Fibroblast of lung (primary cell): Measurements from ENCODE around the gene ZNF511. TPM values are rescaled to one million over a fixed set of nuclear protein-coding genes. Genes with fewer than 3 reads are reported as not detected.

ENCODE experiments used
- DNase-seq, 2 donors: peaks; one replicate each; pipeline versions ENCODE4 v3.0.0 to v3.0.0-alpha.2; 2010; ENCODE audit warnings: low read depth in 2 of 2
- H2AFZ ChIP-seq: 2 replicates; pipeline ENCODE4 v1.5.1; 2012; ENCODE audit warnings: low read length, control low read depth, inconsistent platforms
- H3K27ac ChIP-seq: 2 replicates; pipeline ENCODE4 v1.5.1; 2011; ENCODE audit warnings: low read length, control low read depth; ENCODE audit not compliant: insufficient read depth
- H3K27me3 ChIP-seq: 2 replicates; pipeline ENCODE4 v1.5.1; 2011; ENCODE audit warnings: mild to moderate bottlenecking, low read length; ENCODE audit not compliant: control insufficient read depth, insufficient read depth
- H3K36me3 ChIP-seq: 2 replicates; pipeline ENCODE4 v1.5.1; 2011; ENCODE audit warnings: low read length; ENCODE audit not compliant: control insufficient read depth, insufficient read depth
- H3K4me1 ChIP-seq: 2 replicates; pipeline ENCODE4 v1.5.1; 2011; ENCODE audit warnings: low read length; ENCODE audit not compliant: control insufficient read depth, insufficient read depth; ENCODE audit errors: extremely low read depth
- H3K4me2 ChIP-seq: 2 replicates; pipeline ENCODE4 v1.5.1; 2011; ENCODE audit warnings: low read length, control low read depth; ENCODE audit not compliant: insufficient read depth; ENCODE audit errors: extremely low read depth
- H3K4me3 ChIP-seq, 4 experiments: fragments of 200-600 bp in 1 of 4; sonication (generic) in 1 of 4; replicated peaks in 1 of 4; 2 replicates each; pipeline ENCODE4 v1.5.1; 2011 to 2016; ENCODE audit warnings: low read length in 4 of 4, low read depth in 3 of 4, mild to moderate bottlenecking in 3 of 4, control low read depth in 2 of 4, inconsistent platforms in 1 of 4, mixed read lengths in 1 of 4; ENCODE audit not compliant: insufficient read depth in 1 of 4; ENCODE audit errors: control extremely low read depth in 1 of 4
- H3K79me2 ChIP-seq: 2 replicates; pipeline ENCODE4 v1.5.1; 2012; ENCODE audit warnings: mild to moderate bottlenecking, low read length, inconsistent platforms; ENCODE audit not compliant: control insufficient read depth, insufficient read depth
- H3K9ac ChIP-seq: 2 replicates; pipeline ENCODE4 v1.5.1; 2011; ENCODE audit warnings: mild to moderate bottlenecking, low read length, control low read depth; ENCODE audit not compliant: insufficient read depth
- H3K9me3 ChIP-seq: 2 replicates; pipeline ENCODE4 v1.5.1; 2012; ENCODE audit warnings: low read depth, low read length; ENCODE audit not compliant: control insufficient read depth, insufficient read depth
- H4K20me1 ChIP-seq: 2 replicates; pipeline ENCODE4 v1.5.1; 2011; ENCODE audit warnings: low read length; ENCODE audit not compliant: control insufficient read depth, insufficient read depth; ENCODE audit errors: extremely low read depth
- CTCF ChIP-seq, 2 donors: IDR thresholded peaks in 1 of 2; conservative IDR thresholded peaks in 1 of 2; 1 replicate in 1 of 2; 2 replicates in 1 of 2; pipeline ENCODE4 v1.5.1; 2011 to 2012; ENCODE audit warnings: low read length in 2 of 2, control low read depth in 1 of 2, inconsistent platforms in 1 of 2, low read depth in 1 of 2, mild to moderate bottlenecking in 1 of 2
- EZH2 ChIP-seq: IDR thresholded peaks from 2 replicates; pipeline ENCODE4 v1.5.1; 2012; ENCODE audit warnings: low read length, control low read depth, mild to moderate bottlenecking; ENCODE audit errors: missing control alignments
- polyA plus RNA-seq, 2 donors: library from polyadenylated mRNA; depleted of rRNA in 1 of 2; stranded (reverse) in 1 of 2; unstranded in 1 of 2; fragments of >200 nt; gene quantifications; 2 replicates each; pipeline ENCODE4 v1.2.1, GENCODE V29; 2011 to 2012; ENCODE audit warnings: missing spikeins in 1 of 2
- total RNA-seq: library from RNA; depleted of rRNA; stranded (reverse); fragments of >200 nt; gene quantifications from 2 replicates; pipeline ENCODE4 v1.2.1, GENCODE V29; 2014

The ZNF511 gene
- total and polyA plus RNA-seq, 2 donors (not counting 1 experiment from before 2014, with no cell fraction given), result 18.5 to 27.7 TPM

DNA sequence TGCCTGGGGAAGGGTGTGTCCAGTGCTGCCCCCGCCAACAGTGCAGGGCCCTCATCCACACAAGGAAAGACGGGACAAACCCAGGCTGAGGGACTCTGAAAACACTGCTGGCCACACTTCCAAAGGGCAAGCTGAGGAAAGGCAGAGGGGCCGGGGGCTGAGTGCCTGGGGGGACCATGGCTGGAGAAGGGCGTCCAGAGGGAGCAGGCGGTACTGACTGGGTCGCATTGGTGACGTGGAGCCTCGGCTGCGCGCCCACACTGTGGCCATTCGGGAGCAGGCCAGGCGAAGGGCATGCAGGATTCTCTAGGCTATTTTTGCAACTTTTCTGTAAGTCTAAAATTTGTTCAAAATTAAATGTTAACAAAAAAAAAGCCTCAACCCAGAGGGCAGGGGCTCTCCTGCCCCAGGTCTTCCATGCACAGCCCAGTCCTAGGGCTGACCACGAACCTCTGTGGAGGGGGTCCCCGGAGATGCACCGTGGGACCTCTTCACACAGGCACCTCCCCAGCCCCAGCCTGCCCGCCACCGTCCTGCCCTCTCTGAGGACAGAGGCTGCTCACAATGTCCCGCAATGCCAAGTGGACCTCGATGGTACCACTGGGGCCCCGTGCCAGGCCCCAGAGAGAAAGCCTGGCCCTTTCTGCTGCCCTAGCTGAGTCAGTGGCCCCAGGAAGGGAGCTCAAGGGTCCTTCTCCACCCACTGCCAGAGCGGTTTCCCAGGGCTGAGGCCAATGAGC, 42.5 kb upstream of the ZNF511 start:
- Histone ChIP-seq H3K4me3 (no peak overlapping the region), H3K9ac (no peak overlapping the region), H2AFZ (no peak overlapping the region), H3K9me3 (no peaks in the 10 kb centered on the region), H3K27ac (no peak overlapping the region), H3K4me2 (no peak overlapping the region), H3K4me1 (peaks cover 1% of the 10 kb centered on the region), H3K27me3 (no peaks in the 10 kb centered on the region), H3K79me2 (no peaks in the 10 kb centered on the region), H3K36me3 (no peaks in the 10 kb centered on the region), H4K20me1 (no peaks in the 10 kb centered on the region)
- no peak for DNase-seq
- TF ChIP-seq EZH2 (no peak), CTCF (conservative IDR thresholded peaks at IDR 0.05 in 1 of 2, IDR thresholded peaks at IDR 0.05 in 1 of 2; ENCODE audit: low read depth in 1 of 2, low read length in 2 of 2) (no peak)

GRCh38 chr10:133267293-133267692, 41.4 kb upstream of the ZNF511 start:
- DNase-seq, result no peak
- no peak overlapping the region for H3K27ac ChIP-seq
- H3K27me3 ChIP-seq, result no peaks in the 10 kb centered on the region
- H3K9ac ChIP-seq, result no peak overlapping the region
- no peak overlapping the region for H2AFZ ChIP-seq
- H3K4me1 ChIP-seq, result no peaks in the 10 kb centered on the region
- no peak overlapping the region for H3K4me2 ChIP-seq
- H3K4me3 ChIP-seq, result no peak overlapping the region
- H3K36me3 ChIP-seq, result no peaks in the 10 kb centered on the region
- no peaks in the 10 kb centered on the region for H3K9me3 ChIP-seq
- no peaks in the 10 kb centered on the region for H3K79me2 ChIP-seq
- H4K20me1 ChIP-seq, result no peaks in the 10 kb centered on the region
- TF ChIP-seq CTCF (conservative IDR thresholded peaks at IDR 0.05 in 1 of 2, IDR thresholded peaks at IDR 0.05 in 1 of 2; ENCODE audit: low read depth in 1 of 2, low read length in 2 of 2), result no peak
- TF ChIP-seq EZH2, result no peak

DNA sequence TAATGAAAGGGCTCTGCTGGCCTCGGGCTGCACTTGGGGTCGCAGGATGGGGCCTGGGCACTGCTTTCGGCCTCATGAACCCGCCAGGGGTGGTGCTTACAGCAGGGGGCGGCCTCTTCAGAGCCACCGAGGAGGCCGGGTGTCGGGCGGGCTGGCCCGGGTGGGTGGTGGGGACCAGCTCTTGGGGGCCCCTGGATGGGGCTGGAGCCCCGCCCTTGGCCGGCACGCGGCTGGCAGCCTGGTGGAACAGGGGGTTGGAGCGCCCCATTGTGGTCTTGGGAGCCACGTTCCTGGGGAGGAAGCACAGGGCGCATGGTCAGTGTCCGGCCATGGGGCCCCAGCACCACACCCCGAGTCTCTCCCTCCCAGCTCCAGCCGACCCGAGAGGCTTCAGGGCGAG, 40.9 kb upstream of the ZNF511 start:
- no peaks in the 10 kb centered on the region for H3K36me3 ChIP-seq
- H2AFZ ChIP-seq, result no peak overlapping the region
- TF ChIP-seq EZH2 (no peak), CTCF (conservative IDR thresholded peaks at IDR 0.05 in 1 of 2, IDR thresholded peaks at IDR 0.05 in 1 of 2; ENCODE audit: low read depth in 1 of 2, low read length in 2 of 2) (no peak)
- H3K27ac ChIP-seq, result no peak overlapping the region
- no peak overlapping the region for H3K9ac ChIP-seq
- H3K4me1 ChIP-seq, result no peaks in the 10 kb centered on the region
- no peak overlapping the region for H3K4me2 ChIP-seq
- no peaks in the 10 kb centered on the region for H3K79me2 ChIP-seq
- DNase-seq, result no peak
- no peaks in the 10 kb centered on the region for H3K9me3 ChIP-seq
- H4K20me1 ChIP-seq, result no peaks in the 10 kb centered on the region
- no peak overlapping the region for H3K4me3 ChIP-seq
- no peaks in the 10 kb centered on the region for H3K27me3 ChIP-seq
